Measurements from ENCODE around the gene CPZ.

Gene CPZ

GRCh38 chr4:8555716-8556115, 36.8 kb upstream of the CPZ start:
- Histone ChIP-seq H3K4me3 (ENCODE audit: low read depth, low read length) (no peak overlapping the region), H3K36me3 (ENCODE audit: control insufficient read depth, insufficient read depth, low read length) (no peaks in the 10 kb centered on the region), H3K27me3 (ENCODE audit: control insufficient read depth, insufficient read depth, low read length) (no peaks in the 10 kb centered on the region), H2AFZ (no peak overlapping the region), H3K9ac (no peak overlapping the region), H3K4me1 (no peaks in the 10 kb centered on the region), H3K9me3 (ENCODE audit: control insufficient read depth, low read length) (no peaks in the 10 kb centered on the region), H3K79me2 (no peaks in the 10 kb centered on the region), H3K4me2 (ENCODE audit: low read length) (no peak overlapping the region), H3K27ac (no peak overlapping the region)
- no peak for TF ChIP-seq CTCF (IDR thresholded peaks at IDR 0.05)

- Histone ChIP-seq H3K4me3 (ENCODE audit: low read depth, low read length) (no peak overlapping the region), H3K4me2 (ENCODE audit: low read length) (no peak overlapping the region), H3K36me3 (ENCODE audit: control insufficient read depth, insufficient read depth, low read length) (no peaks in the 10 kb centered on the region), H3K9ac (no peak overlapping the region), H3K4me1 (no peaks in the 10 kb centered on the region), H3K27me3 (ENCODE audit: control insufficient read depth, insufficient read depth, low read length) (no peaks in the 10 kb centered on the region), H3K9me3 (ENCODE audit: control insufficient read depth, low read length) (no peaks in the 10 kb centered on the region), H3K27ac (no peak overlapping the region), H3K79me2 (no peaks in the 10 kb centered on the region), H2AFZ (no peak overlapping the region)
- no peak for TF ChIP-seq CTCF (IDR thresholded peaks at IDR 0.05)
Observed at GRCh38 chr4:8556341-8557150, 36.0 kb upstream of the CPZ start.

DNA sequence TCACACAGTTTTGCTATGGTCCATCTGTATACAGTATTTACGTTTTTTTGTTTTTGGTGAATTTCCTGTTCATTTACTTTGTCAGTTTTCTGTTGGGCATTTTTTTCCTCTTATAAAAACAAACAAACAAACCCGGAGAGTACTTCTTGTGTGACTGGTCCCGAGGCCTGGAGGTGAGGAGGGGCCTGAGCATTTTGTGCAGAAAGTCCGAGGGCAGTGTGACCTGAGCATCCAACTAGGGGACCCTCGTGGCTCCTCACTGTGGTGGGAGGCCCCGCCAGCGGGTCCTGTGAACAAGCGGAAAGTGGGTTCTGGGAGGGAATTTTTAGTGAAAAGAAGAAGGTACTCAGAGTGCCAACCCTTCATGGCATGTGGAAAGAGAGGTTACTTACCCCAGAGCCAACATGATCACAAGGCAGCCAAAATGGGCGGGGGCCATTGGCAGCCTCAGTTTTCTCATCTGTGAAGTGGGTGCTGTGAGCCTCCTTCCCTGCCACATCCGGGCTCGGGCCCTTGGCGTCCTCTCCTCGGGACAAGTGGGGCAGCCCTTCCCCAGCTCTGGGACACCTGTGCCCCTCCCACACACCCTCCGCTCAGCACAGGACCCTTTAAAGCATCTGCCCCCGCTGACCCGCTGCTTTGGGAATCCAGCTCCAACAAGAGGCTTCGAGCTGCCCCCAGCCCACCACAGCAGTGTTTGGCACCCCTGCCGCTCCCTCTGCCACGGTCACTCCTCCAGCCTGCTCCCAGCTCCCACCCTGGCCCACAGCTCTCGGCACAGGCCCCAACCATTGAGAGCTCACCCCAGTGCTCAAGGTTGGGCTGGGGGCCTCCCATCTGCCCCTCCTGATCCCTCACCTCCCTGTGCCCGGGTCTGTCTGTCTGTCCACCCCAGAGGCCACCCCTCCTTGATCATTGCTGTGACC, 35.2 kb upstream of the CPZ start:
- no peak for TF ChIP-seq CTCF (IDR thresholded peaks at IDR 0.05)
- Histone ChIP-seq H3K27me3 (ENCODE audit: control insufficient read depth, insufficient read depth, low read length) (no peaks in the 10 kb centered on the region), H3K4me1 (no peaks in the 10 kb centered on the region), H2AFZ (no peak overlapping the region), H3K79me2 (no peaks in the 10 kb centered on the region), H3K36me3 (ENCODE audit: control insufficient read depth, insufficient read depth, low read length) (no peaks in the 10 kb centered on the region), H3K27ac (no peak overlapping the region), H3K9ac (no peak overlapping the region), H3K4me3 (ENCODE audit: low read depth, low read length) (no peak overlapping the region), H3K4me2 (ENCODE audit: low read length) (no peak overlapping the region), H3K9me3 (ENCODE audit: control insufficient read depth, low read length) (no peaks in the 10 kb centered on the region)

GRCh38 chr4:8558080-8558960, 34.2 kb upstream of the CPZ start:
- Histone ChIP-seq H3K9me3 (ENCODE audit: control insufficient read depth, low read length) (no peaks in the 10 kb centered on the region), H2AFZ (no peak overlapping the region), H3K4me3 (ENCODE audit: low read depth, low read length) (no peak overlapping the region), H3K27me3 (ENCODE audit: control insufficient read depth, insufficient read depth, low read length) (no peaks in the 10 kb centered on the region), H3K36me3 (ENCODE audit: control insufficient read depth, insufficient read depth, low read length) (no peaks in the 10 kb centered on the region), H3K4me2 (ENCODE audit: low read length) (no peak overlapping the region), H3K27ac (no peak overlapping the region), H3K4me1 (no peaks in the 10 kb centered on the region), H3K9ac (no peak overlapping the region), H3K79me2 (no peaks in the 10 kb centered on the region)
- no peak for TF ChIP-seq CTCF (IDR thresholded peaks at IDR 0.05)
